ENCODE results near the gene CDH4.
"Not testable (repeated sequence)": the region's sequence is repeated elsewhere in the genome, so short reads cannot be mapped to it uniquely, and the experiment has no call there.

The CDH4 gene

DNA sequence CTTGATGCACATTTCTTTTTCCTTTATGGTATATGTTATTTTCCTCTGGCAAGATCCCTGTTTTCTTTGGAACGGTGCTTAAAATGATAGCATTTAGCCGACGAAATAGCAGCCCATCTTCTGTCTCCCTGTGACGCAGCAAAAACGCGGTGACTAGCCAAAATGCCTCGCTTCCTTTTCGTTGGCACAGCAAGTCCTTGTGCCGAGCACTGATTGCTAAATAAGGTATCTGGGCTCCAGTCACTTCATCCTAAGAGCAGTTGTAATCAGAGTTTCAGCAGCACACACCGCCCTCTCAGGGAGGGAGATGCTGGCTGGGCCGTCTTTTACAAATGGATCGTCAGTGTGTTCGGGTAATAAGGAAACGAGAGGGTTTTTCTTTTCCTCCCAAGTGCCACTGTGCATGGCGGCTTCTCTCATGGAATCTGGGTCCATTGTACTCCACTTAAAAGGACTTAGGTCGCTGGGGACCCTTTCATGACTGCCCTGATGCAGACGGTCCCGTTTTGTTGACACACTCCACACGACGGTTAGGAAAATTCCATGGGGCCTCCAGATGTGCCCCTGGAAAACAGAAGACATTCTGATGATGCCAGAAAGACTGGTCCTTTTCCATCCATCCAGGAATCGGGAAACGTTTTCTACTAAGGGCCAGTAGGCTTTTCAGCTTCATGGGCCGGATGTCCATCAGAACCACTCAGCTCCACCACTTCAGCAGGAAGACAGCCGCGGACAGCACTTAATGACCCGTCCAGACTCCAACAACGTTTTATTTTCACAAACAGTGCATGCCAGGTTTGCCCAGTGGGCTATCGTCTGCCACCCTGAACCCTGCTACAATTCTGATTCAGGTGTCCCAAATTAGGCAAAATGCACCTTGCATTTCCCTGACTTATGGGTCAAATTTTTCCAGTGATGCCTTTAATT lies 185.5 kb downstream of the CDH4 start:
- no peak for DNase-seq (ENCODE audit: low read depth in 2 of 2)

GRCh38 chr20:61438285-61438684 lies 186.2 kb downstream of the CDH4 start:
- DNase-seq (ENCODE audit: low read depth in 2 of 2): no peak

- DNase-seq (ENCODE audit: low read depth in 2 of 2): no peak
Measured at GRCh38 chr20:61439251-61439650, 187.2 kb downstream of the CDH4 start.

- DNase-seq (ENCODE audit: low read depth in 2 of 2): no peak
Measured at GRCh38 chr20:61440548-61441055, 188.5 kb downstream of the CDH4 start.

- no peak for DNase-seq (ENCODE audit: low read depth in 2 of 2)
Measured at GRCh38 chr20:61441537-61441936, 189.5 kb downstream of the CDH4 start.

DNA sequence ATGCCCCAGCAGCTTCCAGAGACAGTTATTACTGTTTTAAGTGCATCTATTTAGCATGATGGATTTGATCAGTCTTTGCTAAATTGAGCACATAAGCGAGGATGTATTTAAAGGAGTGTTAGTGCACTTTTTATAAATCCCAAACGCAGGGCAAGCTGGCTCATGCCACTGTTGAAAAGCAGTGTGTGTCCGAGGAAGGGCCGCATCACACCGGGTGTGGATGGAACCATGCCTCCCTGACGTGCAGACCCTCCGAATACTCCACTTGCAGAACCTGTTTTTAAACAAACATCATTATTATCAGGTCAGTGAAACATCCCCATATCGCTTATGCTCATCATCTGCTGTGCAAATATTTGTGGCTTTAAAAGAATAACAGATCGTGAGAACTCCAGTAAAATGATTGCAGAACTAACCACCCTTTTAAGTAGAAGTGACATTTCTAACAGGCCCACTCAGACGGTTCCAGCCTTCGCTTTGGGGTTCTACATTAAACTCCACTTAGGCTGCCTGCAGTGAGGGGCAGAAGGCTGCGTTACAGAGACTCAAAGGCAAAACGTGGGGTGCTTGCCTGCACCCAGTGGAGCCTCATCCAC lies 190.1 kb downstream of the CDH4 start:
- DNase-seq (ENCODE audit: low read depth in 2 of 2): no peak

DNA sequence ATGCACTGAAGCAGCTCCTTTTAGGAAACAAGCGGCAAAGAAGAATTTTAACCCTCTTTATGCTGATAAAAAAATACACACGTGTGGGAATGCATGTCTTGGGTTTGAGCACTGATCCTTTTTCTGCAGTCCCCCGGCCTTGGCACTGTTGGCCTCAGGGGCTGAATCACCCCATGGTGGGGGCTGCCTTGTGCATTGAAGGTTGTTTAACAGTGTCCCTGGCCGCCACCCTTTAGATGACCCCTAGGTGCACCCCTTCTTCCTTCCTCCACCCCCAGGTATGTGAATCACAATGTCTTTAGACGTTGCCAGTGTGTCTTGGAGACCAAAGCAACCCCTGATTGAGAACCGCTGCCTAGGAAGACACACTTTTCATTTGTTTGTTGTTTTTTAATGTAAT lies 190.7 kb downstream of the CDH4 start:
- no peak for DNase-seq (ENCODE audit: low read depth in 2 of 2)

- no peak for DNase-seq (ENCODE audit: low read depth in 2 of 2)
Measured at GRCh38 chr20:61443443-61444126, 191.5 kb downstream of the CDH4 start.

GRCh38 chr20:61444637-61445036 lies 192.6 kb downstream of the CDH4 start:
- no peak for DNase-seq (ENCODE audit: low read depth in 2 of 2)

GRCh38 chr20:61445138-61445537 lies 193.1 kb downstream of the CDH4 start:
- DNase-seq (ENCODE audit: low read depth in 2 of 2): no peak

GRCh38 chr20:61445741-61446140 lies 193.7 kb downstream of the CDH4 start:
- no peak for DNase-seq (ENCODE audit: low read depth in 2 of 2)

- no peak for DNase-seq (ENCODE audit: low read depth in 2 of 2)
Measured at GRCh38 chr20:61447952-61448351, 195.9 kb downstream of the CDH4 start.

DNA sequence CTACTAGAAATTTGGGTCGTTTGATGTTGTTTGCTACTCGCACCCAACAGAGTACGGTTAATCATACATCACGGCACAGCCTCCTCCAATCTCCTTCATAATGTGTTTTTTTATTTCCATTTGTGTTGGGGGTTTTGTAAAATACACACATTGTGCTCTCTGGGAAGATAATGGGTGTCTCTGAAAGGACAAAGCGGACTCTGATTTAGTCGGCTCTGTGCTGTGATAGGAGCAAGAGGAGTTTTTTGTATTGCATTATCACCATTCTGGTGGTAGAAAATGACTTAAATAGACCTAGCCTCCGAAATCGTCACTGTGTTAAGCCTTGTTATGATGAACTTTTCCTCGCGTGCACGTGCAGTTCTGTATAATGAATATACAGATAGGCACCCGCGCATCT lies 196.3 kb downstream of the CDH4 start:
- no peak for DNase-seq (ENCODE audit: low read depth in 2 of 2)

DNA sequence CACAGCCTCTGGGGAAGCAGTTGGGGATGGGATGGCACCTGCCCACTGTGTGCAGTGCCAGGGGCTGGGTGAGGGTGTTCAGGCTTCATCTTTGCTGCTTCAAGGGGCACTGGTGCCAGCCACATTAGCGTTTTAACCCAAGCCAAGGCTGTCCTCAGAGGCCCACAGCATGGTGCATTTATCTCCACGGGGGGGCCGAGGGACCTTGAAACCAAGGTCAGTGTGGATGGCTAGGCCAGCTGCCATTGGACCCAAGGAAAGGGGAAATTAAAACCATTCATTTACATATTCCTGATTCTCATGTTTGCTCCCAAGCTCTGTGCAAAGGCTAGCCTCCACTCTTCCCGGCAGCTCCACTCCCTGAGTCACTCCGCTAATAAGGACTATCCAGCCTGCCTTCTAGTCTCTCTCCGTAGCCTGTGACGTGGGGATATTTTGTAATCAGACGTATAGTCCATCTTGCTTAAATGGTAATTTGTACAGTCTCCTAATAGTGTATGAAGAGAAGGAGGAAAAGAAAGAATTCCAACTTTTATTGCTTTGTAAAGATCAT lies 197.1 kb downstream of the CDH4 start:
- no peak for DNase-seq (ENCODE audit: low read depth in 2 of 2)

- no peak for DNase-seq (ENCODE audit: low read depth in 2 of 2)
Measured at GRCh38 chr20:61449916-61450315, 197.9 kb downstream of the CDH4 start.

- no peak for DNase-seq (ENCODE audit: low read depth in 2 of 2)
Measured at GRCh38 chr20:61450549-61450948, 198.5 kb downstream of the CDH4 start.

- no peak for DNase-seq (ENCODE audit: low read depth in 2 of 2)
Measured at GRCh38 chr20:61451009-61451408, 198.9 kb downstream of the CDH4 start.

GRCh38 chr20:61451953-61452352 lies 199.9 kb downstream of the CDH4 start:
- DNase-seq (ENCODE audit: low read depth in 2 of 2): no peak

GRCh38 chr20:61453219-61453618 lies 201.2 kb downstream of the CDH4 start:
- no peak for DNase-seq (ENCODE audit: low read depth in 2 of 2)

- not testable (repeated sequence) for DNase-seq (ENCODE audit: low read depth in 2 of 2)
Measured at GRCh38 chr20:61453623-61454022, 201.6 kb downstream of the CDH4 start.

GRCh38 chr20:61454053-61454452 lies 202.0 kb downstream of the CDH4 start:
- no peak for DNase-seq (ENCODE audit: low read depth in 2 of 2)
